Smooth muscle cell (in vitro differentiated cells): Measurements from ENCODE around the gene AATK. TPM values are rescaled to one million over a fixed set of nuclear protein-coding genes. Genes with fewer than 3 reads are reported as not detected.

Experiments used
- DNase-seq: peaks from one replicate; lab custom pipeline; 2025; ENCODE audit not compliant: unreplicated experiment; lab: John Stamatoyannopoulos, UW
- H2AFZ ChIP-seq: fragments of 200-600 bp; sonication (generic); 2 replicates; pipeline ENCODE4 v1.6.0; 2016; ENCODE audit warnings: antibody characterized with exemption, low read depth, mild to moderate bottlenecking
- H3F3A ChIP-seq: fragments of 200-600 bp; sonication (generic); 2 replicates; pipeline ENCODE4 v1.6.0; 2017; ENCODE audit warnings: antibody characterized with exemption, low read depth
- H3K27ac ChIP-seq: fragments of 200-600 bp; sonication (generic); 2 replicates; pipeline ENCODE4 v1.5.1; 2016; ENCODE audit warnings: low read depth, mild to moderate bottlenecking
- H3K27me3 ChIP-seq: fragments of 200-600 bp; sonication (generic); 2 replicates; pipeline ENCODE4 v1.6.1; 2016; ENCODE audit warnings: low read depth, mild to moderate bottlenecking
- H3K36me3 ChIP-seq: fragments of 200-600 bp; sonication (generic); 2 replicates; pipeline ENCODE4 v1.5.1; 2016; ENCODE audit warnings: low read depth
- H3K4me1 ChIP-seq: fragments of 200-600 bp; sonication (generic); 2 replicates; pipeline ENCODE4 v1.5.1; 2016; ENCODE audit warnings: low read depth
- H3K4me2 ChIP-seq: fragments of 200-600 bp; sonication (generic); 2 replicates; pipeline ENCODE4 v1.6.0; 2016; ENCODE audit warnings: mild to moderate bottlenecking
- H3K4me3 ChIP-seq: fragments of 200-600 bp; sonication (generic); 2 replicates; pipeline ENCODE4 v1.5.1; 2016; ENCODE audit warnings: mild to moderate bottlenecking
- H3K79me2 ChIP-seq: fragments of 200-600 bp; sonication (generic); 2 replicates; pipeline ENCODE4 v1.6.0; 2016; ENCODE audit warnings: low read depth, mild to moderate bottlenecking
- H3K9ac ChIP-seq: fragments of 200-600 bp; sonication (generic); 2 replicates; pipeline ENCODE4 v1.6.0; 2016; ENCODE audit warnings: low read depth
- H3K9me3 ChIP-seq: fragments of 200-600 bp; sonication (generic); replicated peaks from 2 replicates; pipeline ENCODE4 v1.5.1; 2016; ENCODE audit warnings: low read depth
- H4K20me1 ChIP-seq: fragments of 200-600 bp; sonication (generic); 2 replicates; pipeline ENCODE4 v1.6.0; 2016; ENCODE audit warnings: low read depth
- CTCF ChIP-seq: fragments of 200-600 bp; sonication (generic); IDR thresholded peaks from 2 replicates; pipeline ENCODE4 v1.5.1; 2017; ENCODE audit warnings: borderline replicate concordance, mild to moderate bottlenecking, antibody characterized with exemption; ENCODE audit not compliant: insufficient read depth, poor library complexity, severe bottlenecking
- WGBS: methylation state at CpG from one replicate; pipeline ENCODE4 v1.1.7; 2016; ENCODE audit warnings: low lambda C conversion rate; 5-methylcytosine and 5-hydroxymethylcytosine counted together
- polyA plus RNA-seq: library from polyadenylated mRNA; unstranded; fragments of >200 nt; fragmentation: Nextera tagmentation; extraction: Ambion mirVana; gene quantifications from 2 replicates; pipeline ENCODE4 v1.2.1, GENCODE V29; 2016
- total RNA-seq: library from RNA; depleted of rRNA; stranded (reverse); fragments of >200 nt; gene quantifications from 2 replicates; pipeline ENCODE4 v1.2.3, GENCODE V29; 2014

Gene AATK
- total and polyA plus RNA-seq, 2 experiments from 2014 or later: 0.61 to 0.67 TPM

- DNase-seq: no peak
- Histone ChIP-seq H3K4me2 (no peak overlapping the region), H2AFZ (no peak overlapping the region), H3K27ac (no peak overlapping the region), H3K9ac (no peak overlapping the region), H3K4me1 (no peaks in the 10 kb centered on the region), H3F3A (no peaks in the 10 kb centered on the region), H3K79me2 (no peaks in the 10 kb centered on the region), H4K20me1 (no peaks in the 10 kb centered on the region), H3K36me3 (no peaks in the 10 kb centered on the region), H3K27me3 (no peaks in the 10 kb centered on the region), H3K9me3 (no peaks in the 10 kb centered on the region), H3K4me3 (no peak overlapping the region)
- 87% methylated on average over 19 of the region's 20 CpGs for WGBS
- TF ChIP-seq CTCF: no peak
Measured at GRCh38 chr17:81117672-81118198, 48.3 kb downstream of the AATK start.

GRCh38 chr17:81116704-81117103, 49.3 kb downstream of the AATK start:
- 94% methylated on average over 8 of the region's 8 CpGs for WGBS
- Histone ChIP-seq H3K9ac (no peak overlapping the region), H3K27ac (no peak overlapping the region), H3K4me3 (no peak overlapping the region), H2AFZ (no peak overlapping the region), H3K4me2 (no peak overlapping the region), H3K9me3 (no peaks in the 10 kb centered on the region), H3K4me1 (no peaks in the 10 kb centered on the region), H3K36me3 (no peaks in the 10 kb centered on the region), H3K79me2 (no peaks in the 10 kb centered on the region), H3F3A (no peaks in the 10 kb centered on the region), H4K20me1 (no peaks in the 10 kb centered on the region), H3K27me3 (no peaks in the 10 kb centered on the region)
- TF ChIP-seq CTCF: no peak
- no peak for DNase-seq

- H3K9me3 ChIP-seq: no peaks in the 10 kb centered on the region
- no peak overlapping the region for H3K9ac ChIP-seq
- no peaks in the 10 kb centered on the region for H3K36me3 ChIP-seq
- H3F3A ChIP-seq: no peaks in the 10 kb centered on the region
- no peak for TF ChIP-seq CTCF
- peaks cover 7% of the 10 kb centered on the region for H4K20me1 ChIP-seq
- H3K4me3 ChIP-seq: no peak overlapping the region
- no peak for DNase-seq
- WGBS: 91% methylated on average over 22 of the region's 22 CpGs
- H3K27me3 ChIP-seq: no peaks in the 10 kb centered on the region
- H3K79me2 ChIP-seq: no peaks in the 10 kb centered on the region
- no peak overlapping the region for H3K4me2 ChIP-seq
- no peaks in the 10 kb centered on the region for H3K4me1 ChIP-seq
- H3K27ac ChIP-seq: no peak overlapping the region
- H2AFZ ChIP-seq: no peak overlapping the region
Measured at GRCh38 chr17:81115749-81116464, 50.1 kb downstream of the AATK start.

- Histone ChIP-seq H3F3A (no peaks in the 10 kb centered on the region), H4K20me1 (peaks cover 12% of the 10 kb centered on the region), H3K27me3 (no peaks in the 10 kb centered on the region), H3K9me3 (no peaks in the 10 kb centered on the region), H3K4me3 (no peak overlapping the region), H3K36me3 (no peaks in the 10 kb centered on the region), H3K27ac (no peak overlapping the region), H3K4me2 (no peak overlapping the region), H3K79me2 (no peaks in the 10 kb centered on the region), H2AFZ (no peak overlapping the region), H3K4me1 (no peaks in the 10 kb centered on the region), H3K9ac (no peak overlapping the region)
- WGBS: 100% methylated on average over 2 of the region's 11 CpGs
- TF ChIP-seq CTCF: no peak
- no peak for DNase-seq
Measured at GRCh38 chr17:81115219-81115618, 50.8 kb downstream of the AATK start.
